Neuronal stem cell (in vitro differentiated cells): ENCODE measurements around the gene CYLD.

Source experiments
- DNase-seq: peaks from one replicate; pipeline ENCODE4 v3.0.0-alpha.2; 2013; ENCODE audit warnings: low spot score
- H2AFZ ChIP-seq: one replicate; pipeline ENCODE4 v1.6.1; 2013; ENCODE audit warnings: mild to moderate bottlenecking, low read length, inconsistent platforms
- H2AK5ac ChIP-seq: 2 replicates; pipeline ENCODE4 v1.6.1; 2013; ENCODE audit warnings: low read depth, mild to moderate bottlenecking, inconsistent platforms, low read length, moderate library complexity, mixed read lengths
- H2BK120ac ChIP-seq: 2 replicates; pipeline ENCODE4 v1.6.1; 2013; ENCODE audit warnings: low read depth, mild to moderate bottlenecking, inconsistent platforms, low read length, moderate library complexity, mixed read lengths
- H2BK12ac ChIP-seq: one replicate; pipeline ENCODE4 v1.6.1; 2013; ENCODE audit warnings: low read length, inconsistent platforms
- H2BK15ac ChIP-seq: 2 replicates; pipeline ENCODE4 v1.6.1; 2013; ENCODE audit warnings: mild to moderate bottlenecking, low read length, inconsistent platforms, mixed read lengths
- H2BK5ac ChIP-seq: one replicate; pipeline ENCODE4 v1.6.1; 2013; ENCODE audit warnings: inconsistent platforms, mild to moderate bottlenecking, low read length, moderate library complexity
- H3K14ac ChIP-seq: one replicate; pipeline ENCODE4 v1.6.1; 2013; ENCODE audit warnings: low read length, inconsistent platforms
- H3K18ac ChIP-seq: 2 replicates; pipeline ENCODE4 v1.6.1; 2013; ENCODE audit warnings: low read length, inconsistent platforms
- H3K23ac ChIP-seq: 2 replicates; pipeline ENCODE4 v1.6.1; 2013; ENCODE audit warnings: low read depth, mild to moderate bottlenecking, mixed read lengths, low read length, inconsistent platforms; ENCODE audit not compliant: poor library complexity
- H3K27ac ChIP-seq: replicated peaks from 3 replicates; pipeline ENCODE4 v1.5.1; 2013; ENCODE audit warnings: low read length, inconsistent platforms
- H3K27me3 ChIP-seq, 3 experiments: 2 replicates each; pipeline ENCODE4 v1.6.1; 2013; ENCODE audit warnings: low read length in 3 of 3, mild to moderate bottlenecking in 2 of 3, inconsistent platforms in 1 of 3, low read depth in 1 of 3, mixed read lengths in 1 of 3, moderate library complexity in 1 of 3; ENCODE audit not compliant: control insufficient read depth in 3 of 3, insufficient read depth in 3 of 3
- H3K36me3 ChIP-seq, 2 donors: replicated peaks in 1 of 2; 2 replicates each; pipeline ENCODE4 v1.6.1; 2013; ENCODE audit warnings: low read length in 2 of 2; ENCODE audit not compliant: control insufficient read depth in 2 of 2, insufficient read depth in 2 of 2
- H3K4ac ChIP-seq: 2 replicates; pipeline ENCODE4 v1.6.1; 2013; ENCODE audit warnings: inconsistent platforms, mild to moderate bottlenecking, low read length, moderate library complexity
- H3K4me1 ChIP-seq, 2 donors: 1 replicate in 1 of 2; 2 replicates in 1 of 2; pipeline ENCODE4 v1.6.1; 2013; ENCODE audit warnings: low read length in 2 of 2, low read depth in 1 of 2; ENCODE audit not compliant: control insufficient read depth in 2 of 2, insufficient read depth in 1 of 2
- H3K4me2 ChIP-seq: one replicate; pipeline ENCODE4 v1.6.1; 2013; ENCODE audit warnings: mild to moderate bottlenecking, low read length, inconsistent platforms; ENCODE audit not compliant: insufficient read depth, poor library complexity, severe bottlenecking
- H3K4me3 ChIP-seq, 2 donors: 2 replicates each; pipeline ENCODE4 v1.5.1; 2013; ENCODE audit warnings: low read length in 2 of 2, mild to moderate bottlenecking in 2 of 2, inconsistent platforms in 1 of 2, moderate library complexity in 1 of 2
- H3K79me1 ChIP-seq: one replicate; pipeline ENCODE4 v1.6.1; 2013; ENCODE audit warnings: low read depth, mild to moderate bottlenecking, inconsistent platforms, low read length, moderate library complexity
- H3K9ac ChIP-seq: one replicate; pipeline ENCODE4 v1.6.1; 2013; ENCODE audit warnings: mild to moderate bottlenecking, low read depth, low read length, inconsistent platforms; ENCODE audit not compliant: poor library complexity
- H3K9me3 ChIP-seq, 2 donors: replicated peaks in 1 of 2; 2 replicates each; pipeline versions ENCODE3 to v1.6.1; 2013; ENCODE audit warnings: low read length in 2 of 2, mild to moderate bottlenecking in 2 of 2, inconsistent platforms in 1 of 2, low read depth in 1 of 2, mixed read lengths in 1 of 2, moderate library complexity in 1 of 2; ENCODE audit not compliant: control insufficient read depth in 2 of 2, insufficient read depth in 1 of 2
- H4K8ac ChIP-seq: one replicate; pipeline ENCODE4 v1.6.1; 2013; ENCODE audit warnings: low read depth, mild to moderate bottlenecking, inconsistent platforms, low read length, moderate library complexity
- H4K91ac ChIP-seq: one replicate; pipeline ENCODE4 v1.6.1; 2013; ENCODE audit warnings: low read length, low read depth, mild to moderate bottlenecking, inconsistent platforms; ENCODE audit not compliant: poor library complexity
- WGBS, 2 donors: extraction: QIAGEN DNeasy Blood & Tissue Kit; methylation state at CpG; one replicate each; pipeline ENCODE4 v1.1.7; 2013; ENCODE audit warnings: missing lambda C conversion rate in 2 of 2, mixed read lengths in 1 of 2; ENCODE audit not compliant: insufficient read length in 2 of 2, insufficient replicate concordance in 1 of 2; ENCODE audit errors: extremely low coverage in 2 of 2; 5-methylcytosine and 5-hydroxymethylcytosine counted together

The CYLD gene

GRCh38 chr16:50711040-50711439 lies 30.8 kb upstream of the CYLD start:
- no peak overlapping the region for H3K4me3 ChIP-seq
- no peak overlapping the region for H2BK120ac ChIP-seq
- H3K36me3 ChIP-seq = no peaks in the 10 kb centered on the region
- H2AFZ ChIP-seq = no peak overlapping the region
- no peak overlapping the region for H4K91ac ChIP-seq
- H3K23ac ChIP-seq = peak overlapping the region; percentile 61
- no peak for DNase-seq
- H2AK5ac ChIP-seq = no peak overlapping the region
- no peaks in the 10 kb centered on the region for H3K9me3 ChIP-seq
- H3K18ac ChIP-seq = no peak overlapping the region
- no peak overlapping the region for H2BK5ac ChIP-seq
- no peak overlapping the region for H3K4ac ChIP-seq
- peak overlapping the region; percentile 39 for H3K14ac ChIP-seq
- no peak overlapping the region for H4K8ac ChIP-seq
- H2BK15ac ChIP-seq = no peak overlapping the region
- peaks cover 3 to 4% of the 10 kb centered on the region in 2 donors for H3K4me1 ChIP-seq
- H3K27me3 ChIP-seq = peaks cover 0 to 4% (median 0%) of the 10 kb centered on the region in 3 experiments
- H3K27ac ChIP-seq = no peak overlapping the region
- WGBS, 2 donors = no CpG with 5 or more reads among the region's 21 CpGs
- H3K4me2 ChIP-seq = no peak overlapping the region
- no peak overlapping the region for H3K9ac ChIP-seq
- no peaks in the 10 kb centered on the region for H3K79me1 ChIP-seq
- no peak overlapping the region for H2BK12ac ChIP-seq

GRCh38 chr16:50711862-50712559 lies 29.9 kb upstream of the CYLD start:
- Histone ChIP-seq H4K91ac (no peak overlapping the region), H3K4me2 (no peak overlapping the region), H2BK15ac (no peak overlapping the region), H4K8ac (no peak overlapping the region), H2AK5ac (peak overlapping the region; percentile 66), H3K36me3 (no peaks in the 10 kb centered on the region), H2BK12ac (peak overlapping the region; percentile 34), H3K14ac (peak overlapping the region; percentile 9), H3K18ac (peak overlapping the region; percentile 84), H3K9me3 (no peaks in the 10 kb centered on the region), H3K23ac (peak overlapping the region; percentile 5), H3K27me3 (peaks cover 0 to 4% (median 0%) of the 10 kb centered on the region in 3 experiments), H3K4me1 (peaks cover 4 to 10% of the 10 kb centered on the region in 2 donors), H3K9ac (no peak overlapping the region), H2AFZ (no peak overlapping the region), H2BK120ac (no peak overlapping the region), H3K79me1 (no peaks in the 10 kb centered on the region), H3K4me3 (no peak overlapping the region), H3K4ac (no peak overlapping the region), H3K27ac (no peak overlapping the region), H2BK5ac (no peak overlapping the region)
- WGBS, 2 donors = no CpG with 5 or more reads among the region's 25 CpGs
- no peak for DNase-seq

- Histone ChIP-seq H4K91ac (no peak overlapping the region), H2BK12ac (no peak overlapping the region), H2BK5ac (no peak overlapping the region), H3K14ac (no peak overlapping the region), H3K4ac (no peak overlapping the region), H3K27ac (no peak overlapping the region), H3K4me1 (peaks cover 4 to 13% of the 10 kb centered on the region in 2 donors), H3K27me3 (peaks cover 0 to 4% (median 0%) of the 10 kb centered on the region in 3 experiments), H3K4me2 (no peak overlapping the region), H3K18ac (no peak overlapping the region), H3K9ac (no peak overlapping the region), H3K4me3 (no peak overlapping the region), H3K23ac (no peak overlapping the region), H2AFZ (no peak overlapping the region), H3K36me3 (no peaks in the 10 kb centered on the region), H2AK5ac (no peak overlapping the region), H4K8ac (no peak overlapping the region), H3K9me3 (no peaks in the 10 kb centered on the region), H2BK120ac (no peak overlapping the region), H3K79me1 (no peaks in the 10 kb centered on the region), H2BK15ac (no peak overlapping the region)
- no CpG with 5 or more reads among the region's 3 CpGs for WGBS, 2 donors
- DNase-seq = no peak
Observed at GRCh38 chr16:50712560-50712898, 29.4 kb upstream of the CYLD start.

GRCh38 chr16:50712956-50713355 lies 28.9 kb upstream of the CYLD start:
- Histone ChIP-seq H3K9me3 (no peaks in the 10 kb centered on the region), H2BK5ac (no peak overlapping the region), H4K8ac (no peak overlapping the region), H4K91ac (no peak overlapping the region), H3K27me3 (peaks cover 0 to under 1% (median 0%) of the 10 kb centered on the region in 3 experiments), H3K18ac (no peak overlapping the region), H2AFZ (no peak overlapping the region), H3K79me1 (no peaks in the 10 kb centered on the region), H2BK15ac (no peak overlapping the region), H3K27ac (no peak overlapping the region), H3K14ac (no peak overlapping the region), H3K4me1 (peaks cover 4 to 13% of the 10 kb centered on the region in 2 donors), H2BK12ac (no peak overlapping the region), H3K4ac (no peak overlapping the region), H2BK120ac (no peak overlapping the region), H3K23ac (no peak overlapping the region), H3K4me3 (no peak overlapping the region), H3K9ac (no peak overlapping the region), H3K4me2 (no peak overlapping the region), H3K36me3 (no peaks in the 10 kb centered on the region), H2AK5ac (no peak overlapping the region)
- no CpG with 5 or more reads among the region's 4 CpGs for WGBS, 2 donors
- no peak for DNase-seq
